Activated naive CD4-positive, alpha-beta T cell treated with anti-CD3 and anti-CD28 coated beads, Interleukin-2, amount 10 ng/mL, durations not matched to agents 7 days and 5 days (primary cell): ENCODE measurements around the gene PPP2R5D.
A peak's percentile ranks its signal among the peaks of the same experiment; 100 is the strongest.

Experiments
- CTCF ChIA-PET: fragments of 350-600 bp; sonication (Branson Sonifier 250); formaldehyde crosslinking; loops from one replicate; lab custom pipeline; 2021; ENCODE audit warnings: antibody characterized with exemption; lab: Charles Lee
- DNase-seq: peaks from one replicate; pipeline ENCODE4 v3.0.0-alpha.2; 2020
- H3K27ac Mint-ChIP-seq: one replicate; pipeline ENCODE4 v1.8.0; 2021; ENCODE audit warnings: mild to moderate bottlenecking, moderate library complexity, mixed read lengths
- H3K27me3 Mint-ChIP-seq: one replicate; pipeline ENCODE4 v1.8.0; 2021; ENCODE audit warnings: mild to moderate bottlenecking, mixed read lengths
- H3K36me3 Mint-ChIP-seq: one replicate; pipeline ENCODE4 v1.8.0; 2021; ENCODE audit warnings: mixed read lengths
- H3K4me1 Mint-ChIP-seq: one replicate; pipeline ENCODE4 v1.8.0; 2021; ENCODE audit warnings: mixed read lengths
- H3K4me3 Mint-ChIP-seq: one replicate; pipeline ENCODE4 v1.8.0; 2021; ENCODE audit warnings: mild to moderate bottlenecking, moderate library complexity, mixed read lengths
- H3K9me3 Mint-ChIP-seq: one replicate; pipeline ENCODE4 v1.8.0; 2021; ENCODE audit warnings: mixed read lengths

Gene PPP2R5D

GRCh38 chr6:43054206-43054943, 70.0 kb downstream of the PPP2R5D start:
- Mint-ChIP-seq H3K4me3 (peak overlapping the region; percentile 99), H3K36me3 (peaks cover 36% of the 10 kb centered on the region), H3K4me1 (peaks cover 57% of the 10 kb centered on the region), H3K27ac (peak overlapping the region; percentile 99), H3K9me3 (no peaks in the 10 kb centered on the region), H3K27me3 (no peaks in the 10 kb centered on the region)
- CTCF ChIA-PET: interaction anchor here (0.9 to 1.3 kb wide), 2 partner anchors 40 to 453 kb away, joined by 3 read pairs; partner anchors contain the start of genes KLHDC3 and MEA1
- DNase-seq: no peak

- CTCF ChIA-PET: interaction anchor here (1.1 kb wide), 1 partner anchor 88 kb away, joined by 3 read pairs; no protein-coding TSS in a partner anchor
- no peak for DNase-seq
- no peak overlapping the region for H3K27ac Mint-ChIP-seq
- H3K36me3 Mint-ChIP-seq: peaks cover 29% of the 10 kb centered on the region
- peaks cover 67% of the 10 kb centered on the region for H3K4me1 Mint-ChIP-seq
- no peak overlapping the region for H3K4me3 Mint-ChIP-seq
- H3K9me3 Mint-ChIP-seq: no peaks in the 10 kb centered on the region
- no peaks in the 10 kb centered on the region for H3K27me3 Mint-ChIP-seq
These were observed 71.6 kb downstream of the PPP2R5D start for GRCh38 chr6:43055966-43056365.

DNA sequence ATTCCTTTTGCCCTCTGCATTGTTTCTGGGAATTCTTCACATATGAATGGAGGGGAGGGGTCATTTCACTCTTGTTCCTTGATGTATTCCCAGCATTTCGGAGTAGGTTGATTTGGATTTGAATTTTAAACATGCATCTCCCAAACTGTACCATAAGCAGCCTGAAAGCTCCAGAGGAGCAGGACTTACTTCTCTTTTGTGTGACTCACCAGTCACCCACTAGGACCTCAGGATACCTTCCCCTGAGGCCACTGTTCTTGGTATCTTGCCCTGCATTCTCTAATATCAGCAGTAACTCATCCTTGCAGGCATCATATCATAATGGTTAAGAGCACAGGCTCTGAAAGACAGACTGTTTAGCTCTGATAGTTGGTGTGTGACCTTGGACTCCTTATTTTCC, 74.2 kb downstream of the PPP2R5D start:
- Mint-ChIP-seq H3K4me1 (peaks cover 49% of the 10 kb centered on the region), H3K4me3 (peak overlapping the region; percentile 93), H3K9me3 (no peaks in the 10 kb centered on the region), H3K36me3 (peaks cover 22% of the 10 kb centered on the region), H3K27me3 (no peaks in the 10 kb centered on the region), H3K27ac (peak overlapping the region; percentile 98)
- CTCF ChIA-PET: interaction anchor here (1.0 kb wide), 1 partner anchor 14 kb away, joined by 3 read pairs; no protein-coding TSS in a partner anchor
- no peak for DNase-seq

- peak; percentile 99 for DNase-seq
- CTCF ChIA-PET: interaction anchor here (1.7 kb wide), 1 partner anchor 84 kb away, joined by 6 read pairs; no protein-coding TSS in a partner anchor
- Mint-ChIP-seq H3K9me3 (no peaks in the 10 kb centered on the region), H3K27ac (peak within 1 kb of the TSS; percentile 98), H3K4me3 (peak within 1 kb of the TSS; percentile 93), H3K36me3 (peaks cover 17% of the 10 kb centered on the region), H3K4me1 (peaks cover 42% of the 10 kb centered on the region), H3K27me3 (no peaks in the 10 kb centered on the region)
These were observed 75.0 kb downstream of the PPP2R5D start, which contains the start of the genes KLC4 and MRPL2 for GRCh38 chr6:43059168-43060033. Gene KLC4, plus strand, starts transcription at chr6:43059631. Its CDS starts 1,705 bp downstream, at chr6:43061336. Gene MRPL2, minus strand, starts transcription at chr6:43059434. Its CDS starts 53 bp downstream, at chr6:43059381.

DNA sequence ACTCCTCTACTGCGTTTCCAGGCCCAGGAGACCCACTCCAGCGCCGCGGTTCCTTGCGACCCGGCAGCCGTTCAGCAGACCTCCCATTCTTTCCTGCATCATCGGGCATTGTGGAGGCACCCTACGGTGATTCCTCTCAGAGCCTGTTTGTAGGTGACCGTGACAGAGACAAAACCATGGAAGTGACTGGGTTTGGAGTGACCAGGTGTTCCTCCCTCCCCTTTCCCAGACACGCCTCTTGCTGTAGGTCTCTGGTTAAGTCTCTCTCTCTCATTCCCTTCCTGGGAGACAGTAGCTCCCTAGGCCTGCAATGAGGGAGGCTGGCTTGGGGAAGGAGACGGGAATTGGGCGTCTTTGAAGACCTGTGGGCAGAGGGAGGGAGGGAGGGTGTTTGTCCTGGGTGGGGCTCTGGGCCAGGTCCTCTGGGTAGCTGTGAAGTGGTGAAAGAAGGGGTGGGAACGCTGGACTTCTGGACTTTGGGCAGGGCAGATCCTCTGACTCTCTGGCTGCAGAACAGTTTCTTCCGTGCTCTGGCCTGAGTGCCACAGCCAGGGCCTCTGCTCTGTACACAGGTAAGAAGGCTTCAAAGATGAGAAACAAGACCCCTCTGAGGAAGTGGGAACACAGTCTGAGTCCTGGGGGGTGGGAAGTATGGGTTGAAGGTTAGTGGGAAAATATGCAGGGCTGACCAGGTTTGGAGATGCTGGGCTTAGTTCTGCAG, 75.8 kb downstream of the PPP2R5D start:
- Mint-ChIP-seq H3K36me3 (peaks cover 17% of the 10 kb centered on the region), H3K4me3 (peak overlapping the region; percentile 93), H3K27me3 (no peaks in the 10 kb centered on the region), H3K27ac (peak overlapping the region; percentile 98), H3K4me1 (peaks cover 41% of the 10 kb centered on the region), H3K9me3 (no peaks in the 10 kb centered on the region)
- CTCF ChIA-PET: interaction anchor here (0.9 to 1.7 kb wide), 2 partner anchors 9 to 84 kb away, joined by 3 to 6 read pairs; no protein-coding TSS in a partner anchor
- DNase-seq: no peak

- no peak overlapping the region for H3K27ac Mint-ChIP-seq
- no peaks in the 10 kb centered on the region for H3K27me3 Mint-ChIP-seq
- DNase-seq: no peak
- H3K4me1 Mint-ChIP-seq: peaks cover 40% of the 10 kb centered on the region
- H3K4me3 Mint-ChIP-seq: peak overlapping the region; percentile 93
- CTCF ChIA-PET: interaction anchor here (0.9 to 1.7 kb wide), 2 partner anchors 8 to 83 kb away, joined by 3 to 6 read pairs; no protein-coding TSS in a partner anchor
- H3K36me3 Mint-ChIP-seq: peaks cover 11% of the 10 kb centered on the region
- no peaks in the 10 kb centered on the region for H3K9me3 Mint-ChIP-seq
These were observed 76.6 kb downstream of the PPP2R5D start for GRCh38 chr6:43060755-43061633.

DNA sequence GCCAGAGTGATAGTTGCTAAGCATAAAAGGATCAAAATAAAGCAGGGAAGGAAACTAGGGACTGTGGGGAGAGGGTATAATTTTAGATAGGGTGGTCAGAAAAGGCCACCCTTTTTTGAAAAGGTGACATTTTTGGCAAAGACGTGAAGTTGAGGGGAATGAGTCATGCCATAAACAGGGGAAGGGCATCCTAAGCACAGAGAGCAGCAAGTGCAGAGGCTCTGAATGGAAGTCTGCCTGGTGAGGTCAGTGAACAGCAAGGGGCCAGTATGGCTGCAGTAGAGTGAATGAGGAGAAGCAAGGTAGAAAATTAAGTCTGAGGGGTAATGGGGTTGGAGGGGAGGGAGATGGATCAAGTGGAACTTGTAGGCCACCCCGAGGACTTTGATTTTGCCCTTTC, 77.5 kb downstream of the PPP2R5D start:
- H3K36me3 Mint-ChIP-seq: peaks cover 8% of the 10 kb centered on the region
- H3K4me1 Mint-ChIP-seq: peaks cover 36% of the 10 kb centered on the region
- no peak overlapping the region for H3K4me3 Mint-ChIP-seq

More for the DNA sequence above, 77.5 kb downstream of the PPP2R5D start:
- CTCF ChIA-PET: no interaction called here
- no peak for DNase-seq
- H3K27ac Mint-ChIP-seq: no peak overlapping the region
- H3K9me3 Mint-ChIP-seq: no peaks in the 10 kb centered on the region
- no peaks in the 10 kb centered on the region for H3K27me3 Mint-ChIP-seq
